IMR-90 (cell line): ENCODE results near the gene CPNE9. TPM values are rescaled to one million over a fixed set of nuclear protein-coding genes. Genes with fewer than 3 reads are reported as not detected.

Source experiments
- ATAC-seq: fragments of 200-7000 bp; cut with Tn5 transposase; 2 replicates; pipeline ENCODE4 v1.9.1; 2020; ENCODE audit warnings: low read depth, mild to moderate bottlenecking, moderate library complexity
- BruUV-seq: library from RNA; stranded (reverse); fragments of 400-500 nt; replicated peaks from 2 replicates; lab custom pipeline; 2021; lab: Mats Ljungman, UMichigan
- CTCF ChIA-PET: fragments of 300-600 bp; formaldehyde crosslinking; extraction: SDS; loops from one replicate; lab custom pipeline; 2021; ENCODE audit warnings: antibody characterized with exemption; lab: Yijun Ruan, JAX
- POLR2A ChIA-PET: fragments of 300-600 bp; sonication (Branson Sonifier 250); formaldehyde crosslinking; loops from one replicate; lab custom pipeline; 2022; ENCODE audit warnings: antibody characterized with exemption; ENCODE audit not compliant: unreplicated experiment; lab: Charles Lee
- DNase-seq: peaks from one replicate; pipeline ENCODE4 v3.0.0; 2013
- H2AFZ ChIP-seq: replicated peaks from 2 replicates; pipeline ENCODE3; 2013; ENCODE audit warnings: low read length, mild to moderate bottlenecking; ENCODE audit not compliant: poor library complexity
- H2AK5ac ChIP-seq: 2 replicates; pipeline ENCODE4 v1.6.1; 2013; ENCODE audit warnings: low read depth, low read length, inconsistent platforms
- H2AK9ac ChIP-seq: replicated peaks from 2 replicates; pipeline ENCODE3; 2013; ENCODE audit warnings: mild to moderate bottlenecking, low read depth, low read length, moderate library complexity; ENCODE audit not compliant: poor library complexity
- H2BK120ac ChIP-seq: 2 replicates; pipeline ENCODE4 v1.6.1; 2013; ENCODE audit warnings: low read depth, low read length, inconsistent platforms
- H2BK15ac ChIP-seq: 3 replicates; pipeline ENCODE4 v1.6.1; 2013; ENCODE audit warnings: low read depth, low read length, inconsistent platforms
- H2BK20ac ChIP-seq: 2 replicates; pipeline ENCODE4 v1.6.1; 2013; ENCODE audit warnings: low read depth, mild to moderate bottlenecking, inconsistent platforms, low read length, moderate library complexity
- H2BK5ac ChIP-seq: 2 replicates; pipeline ENCODE4 v1.6.1; 2013; ENCODE audit warnings: mild to moderate bottlenecking, low read depth, low read length, inconsistent platforms; ENCODE audit not compliant: poor library complexity, severe bottlenecking
- H3K14ac ChIP-seq: replicated peaks from 2 replicates; pipeline ENCODE4 v1.6.1; 2013; ENCODE audit warnings: low read depth, low read length, inconsistent platforms
- H3K18ac ChIP-seq: 2 replicates; pipeline ENCODE4 v1.6.1; 2013; ENCODE audit warnings: low read depth, low read length, control low read depth
- H3K23ac ChIP-seq: 2 replicates; pipeline ENCODE4 v1.6.1; 2013; ENCODE audit warnings: low read depth, low read length, inconsistent platforms
- H3K27ac ChIP-seq: 2 replicates; pipeline ENCODE4 v1.5.1; 2013; ENCODE audit warnings: mild to moderate bottlenecking, control low read depth, low read length; ENCODE audit not compliant: insufficient read depth
- H3K27me3 ChIP-seq: 2 replicates; pipeline ENCODE4 v1.6.1; 2013; ENCODE audit warnings: low read length; ENCODE audit not compliant: control insufficient read depth, insufficient read depth
- H3K36me3 ChIP-seq: 2 replicates; pipeline ENCODE4 v1.6.1; 2013; ENCODE audit warnings: low read length, mixed read lengths; ENCODE audit not compliant: control insufficient read depth, insufficient read depth
- H3K4ac ChIP-seq: 2 replicates; pipeline ENCODE4 v1.6.1; 2013; ENCODE audit warnings: low read depth, low read length, inconsistent platforms
- H3K4me1 ChIP-seq: 2 replicates; pipeline ENCODE4 v1.6.1; 2013; ENCODE audit warnings: low read length, mixed read lengths; ENCODE audit not compliant: control insufficient read depth, insufficient read depth
- H3K4me2 ChIP-seq: 2 replicates; pipeline ENCODE4 v1.6.1; 2013; ENCODE audit warnings: low read depth, mild to moderate bottlenecking, control low read depth, low read length, moderate library complexity
- H3K4me3 ChIP-seq: 2 replicates; pipeline ENCODE4 v1.5.1; 2013; ENCODE audit warnings: low read depth, mild to moderate bottlenecking, control low read depth, low read length, moderate library complexity; ENCODE audit not compliant: insufficient read depth
- H3K56ac ChIP-seq: 2 replicates; pipeline ENCODE4 v1.6.1; 2013; ENCODE audit warnings: low read length, inconsistent platforms; ENCODE audit not compliant: insufficient read depth; ENCODE audit errors: extremely low read depth
- H3K79me1 ChIP-seq, 2 experiments: 2 replicates each; pipeline ENCODE4 v1.6.1; 2013; ENCODE audit warnings: low read length in 2 of 2, inconsistent platforms in 1 of 2, low read depth in 1 of 2
- H3K9ac ChIP-seq: 2 replicates; pipeline ENCODE4 v1.6.1; 2013; ENCODE audit warnings: low read depth, low read length, control low read depth
- H3K9me1 ChIP-seq: 2 replicates; pipeline ENCODE4 v1.6.1; 2013; ENCODE audit warnings: low read length, inconsistent platforms; ENCODE audit not compliant: insufficient read depth
- H3K9me3 ChIP-seq: 2 replicates; pipeline ENCODE4 v1.6.1; 2013; ENCODE audit warnings: low read length; ENCODE audit not compliant: control insufficient read depth, insufficient read depth
- H4K20me1 ChIP-seq: 2 replicates; pipeline ENCODE4 v1.6.1; 2013; ENCODE audit warnings: low read length, inconsistent platforms; ENCODE audit not compliant: insufficient read depth
- H4K5ac ChIP-seq: 2 replicates; pipeline ENCODE4 v1.6.1; 2013; ENCODE audit warnings: mild to moderate bottlenecking, low read depth, low read length, control low read depth
- H4K8ac ChIP-seq, 2 experiments: 2 replicates each; pipeline ENCODE4 v1.6.1; 2013; ENCODE audit warnings: low read depth in 2 of 2, low read length in 2 of 2, control low read depth in 1 of 2, inconsistent platforms in 1 of 2
- H4K91ac ChIP-seq: 2 replicates; pipeline ENCODE4 v1.6.1; 2013; ENCODE audit warnings: low read depth, low read length, inconsistent platforms; ENCODE audit not compliant: insufficient read depth
- BHLHE40 ChIP-seq: fragments of 150-350 bp; IDR thresholded peaks from 2 replicates; pipeline ENCODE4 v1.6.1; 2016; ENCODE audit warnings: mild to moderate bottlenecking, low read depth, low read length
- CHD1 ChIP-seq: IDR thresholded peaks from 2 replicates; pipeline ENCODE4 v1.6.1; 2012; ENCODE audit warnings: low read depth, low read length, improper control_type of control experiment
- MAFK ChIP-seq: IDR thresholded peaks from 2 replicates; pipeline ENCODE4 v1.6.1; 2012; ENCODE audit warnings: low read depth, low read length, improper control_type of control experiment
- MXI1 ChIP-seq: IDR thresholded peaks from 2 replicates; pipeline ENCODE4 v1.6.1; 2012; ENCODE audit warnings: low read depth, mild to moderate bottlenecking, low read length, moderate library complexity, borderline replicate concordance
- NFE2L2 ChIP-seq: fragments of 150-350 bp; IDR thresholded peaks from 2 replicates; pipeline ENCODE4 v1.6.1; 2016; ENCODE audit warnings: low read depth, mild to moderate bottlenecking, low read length
- RAD21 ChIP-seq: IDR thresholded peaks from 2 replicates; pipeline ENCODE4 v1.6.1; 2012; ENCODE audit warnings: low read length, improper control_type of control experiment
- RCOR1 ChIP-seq: IDR thresholded peaks from 2 replicates; pipeline ENCODE4 v1.6.1; 2012; ENCODE audit warnings: mild to moderate bottlenecking, low read length, improper control_type of control experiment; ENCODE audit not compliant: insufficient replicate concordance
- RFX5 ChIP-seq: IDR thresholded peaks from 2 replicates; pipeline ENCODE4 v1.8.0; 2012; ENCODE audit warnings: low read depth, mild to moderate bottlenecking, low read length, moderate library complexity
- SMC3 ChIP-seq: fragments of 150-350 bp; IDR thresholded peaks from 2 replicates; pipeline ENCODE4 v1.6.1; 2016; ENCODE audit warnings: low read depth, mild to moderate bottlenecking, antibody characterized with exemption, low read length, moderate library complexity
- WGBS, 2 experiments: methylation state at CpG; one replicate each; pipeline versions ENCODE4 v1.1.5 to v1.1.7; 2013; ENCODE audit warnings: missing lambda C conversion rate in 2 of 2; ENCODE audit not compliant: insufficient read length in 1 of 2; ENCODE audit errors: extremely low coverage in 2 of 2; 5-methylcytosine and 5-hydroxymethylcytosine counted together
- dilution Hi-C: fragments of 300-500 bp; cut with HindIII; formaldehyde crosslinking; loops from one replicate; pipeline ENCODE4 v1.14.3; 2018; ENCODE audit warnings: low sequenced_read_pairs; ENCODE audit not compliant: unreplicated experiment
- in situ Hi-C: fragments of 300-500 bp; cut with MboI; formaldehyde crosslinking; loops from 3 replicates; pipeline ENCODE4 v1.14.3; 2019; ENCODE audit warnings: low sequenced_read_pairs, inconsistent platforms, mixed read lengths
- intact Hi-C: fragments of 100-400 bp; cut with micrococcal nuclease; formaldehyde crosslinking; loops from 2 replicates; pipeline ENCODE4 v1.10.0; 2022
- polyA plus RNA-seq, 3 experiments: library from polyadenylated mRNA; depleted of rRNA; stranded (reverse); fragments of >200 nt; gene quantifications; 2 replicates each; pipeline ENCODE4 v1.2.3, GENCODE V29; 2012; ENCODE audit warnings: low replicate concordance in 1 of 3
- total RNA-seq: library from RNA; depleted of rRNA; stranded (reverse); fragments of >200 nt; gene quantifications from 2 replicates; pipeline ENCODE4 v1.2.3, GENCODE V29; 2012
- TF ChIP-seq, protein P1 (sequence below): fragments of 150-350 bp; IDR thresholded peaks from 2 replicates; pipeline ENCODE4 v1.6.1; 2016; ENCODE audit warnings: low read depth, mild to moderate bottlenecking, low read length, moderate library complexity, borderline replicate concordance
- TF ChIP-seq, protein P2 (sequence below): conservative IDR thresholded peaks from 2 replicates; pipeline ENCODE4 v1.5.1; 2012; ENCODE audit warnings: mild to moderate bottlenecking, low read depth, low read length, improper control_type of control experiment

The CPNE9 gene
- total and polyA plus RNA-seq, 2 of the 4 experiments (the other 2 are of a cell fraction) = not detected

DNA sequence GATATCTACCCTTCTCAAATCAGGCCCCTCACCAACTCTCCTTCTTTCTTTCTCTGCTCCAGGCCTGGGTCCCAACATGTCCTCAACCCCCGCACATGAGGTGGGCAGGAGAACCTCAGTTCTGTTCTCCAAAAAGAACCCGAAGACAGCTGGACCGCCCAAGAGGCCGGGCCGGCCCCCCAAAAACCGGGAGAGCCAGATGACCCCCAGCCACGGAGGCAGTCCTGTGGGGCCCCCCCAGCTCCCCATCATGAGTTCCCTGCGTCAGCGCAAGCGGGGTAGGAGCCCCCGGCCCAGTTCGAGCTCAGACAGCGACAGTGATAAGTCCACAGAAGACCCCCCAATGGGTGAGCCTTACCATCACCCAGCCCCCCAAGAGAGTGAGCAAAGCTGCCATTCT is 40.5 kb downstream of the CPNE9 start:
- CTCF ChIA-PET = no interaction called here

More for the DNA sequence above, 40.5 kb downstream of the CPNE9 start:
- WGBS, 2 experiments = 100% methylated on average over 4 of the region's 13 CpGs; no CpG with 5 or more reads in 1 of the 2 experiments
- Histone ChIP-seq H3K23ac (no peak overlapping the region), H3K18ac (no peak overlapping the region), H2AK9ac (no peak overlapping the region), H3K27ac (no peak overlapping the region), H3K4me3 (no peak overlapping the region), H3K27me3 (no peaks in the 10 kb centered on the region), H2BK5ac (no peak overlapping the region), H3K14ac (no peak overlapping the region), H2BK120ac (no peak overlapping the region), H4K5ac (no peak overlapping the region), H4K20me1 (peaks cover 6% of the 10 kb centered on the region; the same call in 1 of the 2 replicates), H3K9me3 (no peaks in the 10 kb centered on the region), H4K91ac (no peak overlapping the region), H2BK20ac (no peak overlapping the region), H3K9ac (no peak overlapping the region), H2BK15ac (no peak overlapping the region), H3K56ac (no peak overlapping the region), H3K9me1 (peaks cover 12% of the 10 kb centered on the region), H3K79me1 (peaks cover 18 to 28% of the 10 kb centered on the region in 2 experiments), H4K8ac (no peak overlapping the region), H3K4ac (no peak overlapping the region), H3K36me3 (peaks cover 81% of the 10 kb centered on the region), H3K4me2 (no peak overlapping the region), H2AK5ac (no peak overlapping the region), H2AFZ (no peak overlapping the region), H3K4me1 (peaks cover 15% of the 10 kb centered on the region)
- DNase-seq (no peak), ATAC-seq (no peak)
- in situ Hi-C loops (no loop called here), intact Hi-C loops (no loop called here), dilution Hi-C loops (no loop called here)
- POLR2A ChIA-PET = no interaction called here
- no peak for TF ChIP-seq BHLHE40
- no peak for TF ChIP-seq RAD21
- TF ChIP-seq MAFK = no peak
- no peak for TF ChIP-seq SMC3
- no peak for TF ChIP-seq RFX5
- TF ChIP-seq, protein P1, sequence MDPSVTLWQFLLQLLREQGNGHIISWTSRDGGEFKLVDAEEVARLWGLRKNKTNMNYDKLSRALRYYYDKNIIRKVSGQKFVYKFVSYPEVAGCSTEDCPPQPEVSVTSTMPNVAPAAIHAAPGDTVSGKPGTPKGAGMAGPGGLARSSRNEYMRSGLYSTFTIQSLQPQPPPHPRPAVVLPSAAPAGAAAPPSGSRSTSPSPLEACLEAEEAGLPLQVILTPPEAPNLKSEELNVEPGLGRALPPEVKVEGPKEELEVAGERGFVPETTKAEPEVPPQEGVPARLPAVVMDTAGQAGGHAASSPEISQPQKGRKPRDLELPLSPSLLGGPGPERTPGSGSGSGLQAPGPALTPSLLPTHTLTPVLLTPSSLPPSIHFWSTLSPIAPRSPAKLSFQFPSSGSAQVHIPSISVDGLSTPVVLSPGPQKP = no peak
- TF ChIP-seq CHD1 = no peak
- no peak for TF ChIP-seq MXI1
- no peak for TF ChIP-seq RCOR1
- TF ChIP-seq, protein P2, sequence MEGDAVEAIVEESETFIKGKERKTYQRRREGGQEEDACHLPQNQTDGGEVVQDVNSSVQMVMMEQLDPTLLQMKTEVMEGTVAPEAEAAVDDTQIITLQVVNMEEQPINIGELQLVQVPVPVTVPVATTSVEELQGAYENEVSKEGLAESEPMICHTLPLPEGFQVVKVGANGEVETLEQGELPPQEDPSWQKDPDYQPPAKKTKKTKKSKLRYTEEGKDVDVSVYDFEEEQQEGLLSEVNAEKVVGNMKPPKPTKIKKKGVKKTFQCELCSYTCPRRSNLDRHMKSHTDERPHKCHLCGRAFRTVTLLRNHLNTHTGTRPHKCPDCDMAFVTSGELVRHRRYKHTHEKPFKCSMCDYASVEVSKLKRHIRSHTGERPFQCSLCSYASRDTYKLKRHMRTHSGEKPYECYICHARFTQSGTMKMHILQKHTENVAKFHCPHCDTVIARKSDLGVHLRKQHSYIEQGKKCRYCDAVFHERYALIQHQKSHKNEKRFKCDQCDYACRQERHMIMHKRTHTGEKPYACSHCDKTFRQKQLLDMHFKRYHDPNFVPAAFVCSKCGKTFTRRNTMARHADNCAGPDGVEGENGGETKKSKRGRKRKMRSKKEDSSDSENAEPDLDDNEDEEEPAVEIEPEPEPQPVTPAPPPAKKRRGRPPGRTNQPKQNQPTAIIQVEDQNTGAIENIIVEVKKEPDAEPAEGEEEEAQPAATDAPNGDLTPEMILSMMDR = no peak
- no peak for TF ChIP-seq NFE2L2
- no TSS peak for BruUV-seq
